HepG2 (cell line): Measurements from ENCODE around the gene GDPD5. TPM values are rescaled to one million over a fixed set of nuclear protein-coding genes. Genes with fewer than 3 reads are reported as not detected.

Source experiments
- CBFB ChIP-seq: sonication (generic); formaldehyde crosslinking; IDR thresholded peaks from 2 replicates; pipeline ENCODE4 v1.4.0; 2020; ENCODE audit warnings: missing genetic modification reagents
- EEA1 ChIP-seq: sonication (generic); formaldehyde crosslinking; IDR thresholded peaks from 2 replicates; pipeline ENCODE4 v1.5.1; 2020; ENCODE audit warnings: mild to moderate bottlenecking, missing genetic modification reagents, borderline replicate concordance
- IKZF1 ChIP-seq: fragments of 450-650 bp; IDR thresholded peaks from 2 replicates; pipeline ENCODE4 v1.7.1; 2016
- IRX3 ChIP-seq: sonication (generic); formaldehyde crosslinking; IDR thresholded peaks from 2 replicates; pipeline ENCODE4 v1.8.1; 2023; ENCODE audit warnings: mild to moderate bottlenecking, low read depth, missing genetic modification reagents, borderline replicate concordance
- KAT8 ChIP-seq: IDR thresholded peaks from 2 replicates; pipeline ENCODE4 v1.6.1; 2016; ENCODE audit warnings: missing genetic modification reagents, missing compliant biosample characterization
- SMARCC2 ChIP-seq: fragments of 450-650 bp; IDR thresholded peaks from 2 replicates; pipeline ENCODE4 v1.6.1; 2017; ENCODE audit warnings: antibody characterized with exemption, mild to moderate bottlenecking
- TRIM24 ChIP-seq: sonication (generic); formaldehyde crosslinking; IDR thresholded peaks from 2 replicates; pipeline ENCODE4 v1.8.0; 2022; ENCODE audit warnings: mild to moderate bottlenecking, missing genetic modification reagents
- XRCC5 ChIP-seq: fragments of 200-400 bp; formaldehyde crosslinking; optimal IDR thresholded peaks from 2 replicates; pipeline ENCODE3; 2017; ENCODE audit warnings: mild to moderate bottlenecking, low read length
- ZBTB4 ChIP-seq: sonication (generic); formaldehyde crosslinking; IDR thresholded peaks from 2 replicates; pipeline ENCODE4 v1.4.0; 2020; ENCODE audit warnings: missing genetic modification reagents, mild to moderate bottlenecking, borderline replicate concordance
- ZBTB43 ChIP-seq: sonication (generic); formaldehyde crosslinking; conservative IDR thresholded peaks from 2 replicates; pipeline ENCODE4 v1.4.0; 2020; ENCODE audit warnings: missing genetic modification reagents
- ZFY ChIP-seq: sonication (generic); formaldehyde crosslinking; IDR thresholded peaks from 2 replicates; pipeline ENCODE4 v1.4.0; 2020; ENCODE audit warnings: missing genetic modification reagents
- ZNF12 ChIP-seq: sonication (generic); formaldehyde crosslinking; IDR thresholded peaks from 2 replicates; pipeline ENCODE4 v1.5.0; 2020; ENCODE audit warnings: missing genetic modification reagents
- ZNF142 ChIP-seq: sonication (generic); formaldehyde crosslinking; IDR thresholded peaks from 2 replicates; pipeline ENCODE4 v1.4.0; 2020; ENCODE audit warnings: missing genetic modification reagents
- ZNF513 ChIP-seq: sonication (generic); formaldehyde crosslinking; conservative IDR thresholded peaks from 2 replicates; pipeline ENCODE4 v1.5.0; 2020; ENCODE audit warnings: missing genetic modification reagents
- ZNF556 ChIP-seq: sonication (generic); formaldehyde crosslinking; IDR thresholded peaks from 2 replicates; pipeline ENCODE4 v1.4.0; 2020; ENCODE audit warnings: mild to moderate bottlenecking, missing genetic modification reagents, borderline replicate concordance
- ZSCAN21 ChIP-seq: sonication (generic); formaldehyde crosslinking; IDR thresholded peaks from 2 replicates; pipeline ENCODE4 v1.8.0; 2022; ENCODE audit warnings: mild to moderate bottlenecking, missing genetic modification reagents, moderate library complexity, borderline replicate concordance
- polyA plus RNA-seq, 8 experiments: library from polyadenylated mRNA; depleted of rRNA in 3 of 8; stranded (reverse) in 7 of 8; unstranded in 1 of 8; fragments of >200 nt; fragmentation: Illumina TruSeq in 4 of 8; extraction: Trizol in 4 of 8; gene quantifications; 2 replicates each; pipeline versions ENCODE4 v1.2.1 to v1.2.3, GENCODE V29; 2011 to 2016; ENCODE audit warnings: low read depth in 4 of 8, missing spikeins in 1 of 8, mixed read lengths in 1 of 8; ENCODE audit not compliant: insufficient read depth in 1 of 8
- total RNA-seq, 5 experiments: library from RNA; depleted of rRNA; stranded (reverse); fragments of >200 nt; fragmentation: Illumina TruSeq; extraction: Trizol; gene quantifications; 2 replicates each; pipeline ENCODE4 v1.2.3, GENCODE V29; 2016; ENCODE audit warnings: low read depth in 1 of 5

The GDPD5 gene
- total and polyA plus RNA-seq, 2 of the 13 experiments (the other 11 are each of a cell fraction or from before 2014, with no cell fraction given) = 55.0 to 67.5 TPM

GRCh38 chr11:75524665-75525432 lies 892 bp downstream of the GDPD5 start (continued):
- TF ChIP-seq ZBTB43 (CRISPR knock-in tag) (0 out of 2 replicates have a peak, but pooled peaks have one; percentile 9), KAT8 (CRISPR knock-in tag) (no peak), ZBTB4 (CRISPR knock-in tag) (peak; percentile 44; the same call in 1 of the 2 replicates), ZSCAN21 (CRISPR knock-in tag) (peak; percentile 43; the same call in 1 of the 2 replicates), CBFB (CRISPR knock-in tag) (no peak), ZNF556 (CRISPR knock-in tag) (no peak), IRX3 (CRISPR knock-in tag) (no peak), TRIM24 (no peak), EEA1 (CRISPR knock-in tag) (no peak; the same call in 1 of the 2 replicates), IKZF1 (no peak), ZNF142 (0 out of 2 replicates have a peak, but pooled peaks have one; percentile 8), ZNF12 (no peak), XRCC5 (peak; percentile 10), ZFY (CRISPR knock-in tag) (peak; percentile 9; the same call in 1 of the 2 replicates), ZNF513 (CRISPR knock-in tag) (no peak), SMARCC2 (no peak)
